GM12892 (cell line): ENCODE results near the gene GAS2.

Source experiments
- DNase-seq: peaks from one replicate; pipeline ENCODE4 v3.0.0; 2011; ENCODE audit not compliant: insufficient read length
- FAIRE-seq: peaks from 2 replicates; lab custom pipeline; 2011; peaks lifted over from hg19 to GRCh38; lab: Jason Lieb, UNC
- POLR2A ChIP-seq: IDR thresholded peaks from 2 replicates; pipeline ENCODE4 v1.6.1; 2011; ENCODE audit warnings: low read depth, low read length, control low read depth
- POLR2AphosphoS5 ChIP-seq: IDR thresholded peaks from 2 replicates; pipeline ENCODE4 v1.6.1; 2011; ENCODE audit warnings: low read depth, low read length, control low read depth
- TAF1 ChIP-seq: IDR thresholded peaks from 2 replicates; pipeline ENCODE4 v1.6.1; 2011; ENCODE audit warnings: low read depth, mild to moderate bottlenecking, control low read depth, low read length, borderline replicate concordance

Gene GAS2

DNA sequence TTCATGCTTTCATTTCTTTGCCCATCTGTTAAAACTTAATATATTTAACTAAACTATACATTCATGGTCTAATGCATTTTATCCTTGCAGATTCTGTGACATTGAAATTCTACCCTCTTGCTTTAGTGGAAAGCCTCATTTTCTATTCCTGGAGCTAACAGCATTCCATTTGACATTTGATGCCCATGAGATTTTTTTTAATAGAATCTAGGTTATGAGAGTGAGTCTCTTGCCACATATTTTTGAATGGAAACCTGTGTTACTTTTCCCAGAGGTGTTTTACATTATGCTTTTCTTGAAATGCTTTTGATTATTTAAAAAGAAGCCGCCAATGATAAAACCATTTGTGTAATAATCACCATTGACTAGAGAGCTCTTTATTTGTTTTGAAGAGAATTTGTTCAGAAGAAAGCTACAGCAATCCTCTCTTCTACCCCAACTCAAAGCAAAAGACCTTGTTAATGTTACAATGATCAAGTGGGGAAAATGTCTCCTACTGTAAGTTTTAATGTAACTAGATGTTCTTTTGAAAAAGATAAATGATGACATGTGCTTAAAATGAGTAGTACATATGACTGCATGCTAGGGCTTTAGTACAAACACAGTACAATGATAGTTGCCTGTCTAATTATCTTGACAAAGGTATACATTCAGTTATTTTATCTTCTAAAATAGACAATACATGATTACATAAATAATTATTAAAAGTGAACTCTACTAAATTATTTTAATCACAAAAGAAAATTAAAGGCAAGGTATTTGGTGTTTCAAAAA, 67.3 kb downstream of the GAS2 start:
- FAIRE-seq: no peak
- TF ChIP-seq TAF1 (no peak), POLR2A (no peak), POLR2AphosphoS5 (no peak)
- no peak for DNase-seq

DNA sequence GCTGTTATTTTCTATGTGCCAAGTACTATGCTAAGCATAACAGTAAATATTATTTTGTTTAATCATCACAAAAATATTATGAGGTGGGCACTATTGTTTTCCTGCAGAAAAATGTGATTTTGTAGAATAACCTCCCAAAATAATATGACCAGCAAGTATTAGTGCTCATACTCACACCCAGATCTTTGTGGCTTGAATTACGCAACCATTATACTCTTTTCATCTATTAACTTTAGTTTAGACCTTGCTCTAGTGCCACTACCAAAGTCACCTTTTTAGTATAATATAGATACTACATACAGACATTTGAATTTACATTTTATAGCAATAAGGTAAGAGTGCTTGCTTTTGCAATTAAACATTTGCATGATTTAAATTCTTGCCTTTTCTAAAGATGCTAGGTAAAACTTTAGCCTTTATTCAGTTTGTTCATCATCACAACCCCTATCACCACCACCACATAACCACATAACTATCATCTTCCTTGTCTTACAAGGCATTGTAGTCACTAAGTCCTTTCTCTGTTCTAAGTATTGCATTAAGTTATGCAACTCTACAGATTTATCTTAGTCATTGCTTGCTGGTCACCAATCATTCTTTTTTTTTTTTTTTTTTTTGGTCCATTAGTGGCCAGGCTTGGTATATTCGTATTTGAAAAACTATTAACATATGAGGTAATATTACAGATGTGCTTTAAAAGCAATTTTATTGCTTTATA, 68.4 kb downstream of the GAS2 start:
- DNase-seq (no peak), FAIRE-seq (no peak)
- TF ChIP-seq POLR2AphosphoS5 (no peak), TAF1 (no peak), POLR2A (no peak)

DNA sequence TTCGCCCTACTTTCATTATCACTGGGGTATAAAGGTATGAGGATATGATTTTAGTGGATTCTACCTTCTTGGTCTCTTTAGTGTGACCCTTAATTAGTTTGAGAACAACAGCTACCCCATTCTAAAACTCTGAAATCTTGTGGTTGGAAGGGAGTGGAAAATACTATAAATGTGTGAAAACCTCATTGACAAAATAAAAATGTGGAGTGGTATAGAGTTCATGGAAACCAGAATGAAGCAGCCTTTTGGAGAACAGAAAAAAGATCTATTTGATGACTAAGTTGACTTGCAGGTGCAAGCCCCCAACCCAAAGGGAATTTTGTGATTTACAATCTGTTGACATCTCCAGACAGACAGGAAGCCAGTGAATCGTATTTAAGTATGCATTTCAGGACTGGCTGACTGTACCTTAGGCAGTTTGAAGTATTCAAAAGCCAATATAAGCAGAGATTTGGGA, 75.8 kb downstream of the GAS2 start:
- DNase-seq: no peak
- TF ChIP-seq POLR2AphosphoS5 (no peak), POLR2A (no peak), TAF1 (no peak)
- no peak for FAIRE-seq

DNA sequence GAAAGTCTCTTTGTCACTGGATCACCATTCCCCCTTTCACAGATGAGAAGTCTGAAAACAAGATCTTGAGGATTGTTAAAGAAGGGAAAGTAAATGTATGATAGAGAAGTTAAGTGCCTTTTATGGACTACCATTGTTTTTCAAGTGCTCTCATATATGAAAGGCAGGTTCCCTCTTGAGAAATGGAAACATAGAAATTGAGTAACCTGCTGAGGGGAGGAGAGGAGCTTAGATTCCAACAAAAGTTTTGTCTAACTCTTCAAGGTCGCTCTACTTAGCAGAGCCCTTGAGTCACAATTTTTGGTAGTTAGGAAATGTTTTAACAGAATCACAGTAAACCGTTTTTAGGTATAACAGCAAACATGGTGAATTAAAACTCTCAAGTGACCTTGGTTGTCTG, 83.1 kb downstream of the GAS2 start:
- FAIRE-seq (no peak), DNase-seq (no peak)
- no peak for TF ChIP-seq POLR2A

DNA sequence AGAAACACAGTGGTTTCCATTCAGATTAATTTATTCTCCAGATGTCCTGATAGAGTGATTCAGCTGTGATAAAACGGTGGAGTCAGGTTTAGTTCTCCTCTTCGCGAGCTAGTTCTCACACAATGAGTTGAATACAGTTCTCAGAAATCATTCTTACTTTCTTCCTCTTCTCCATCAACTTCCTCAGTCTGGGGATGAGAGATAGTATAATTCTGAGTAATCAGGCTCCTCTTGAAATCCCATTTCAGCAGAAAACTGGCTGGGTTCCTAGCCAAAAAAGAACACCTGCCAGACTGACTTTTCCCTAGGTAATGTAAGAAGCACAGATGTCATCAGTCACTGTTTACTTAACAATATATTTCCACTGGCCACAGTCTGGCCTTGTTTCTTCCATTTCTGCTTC, 86.5 kb downstream of the GAS2 start:
- no peak for FAIRE-seq
- no peak for DNase-seq
- TF ChIP-seq POLR2A (no peak), TAF1 (no peak), POLR2AphosphoS5 (no peak)

DNA sequence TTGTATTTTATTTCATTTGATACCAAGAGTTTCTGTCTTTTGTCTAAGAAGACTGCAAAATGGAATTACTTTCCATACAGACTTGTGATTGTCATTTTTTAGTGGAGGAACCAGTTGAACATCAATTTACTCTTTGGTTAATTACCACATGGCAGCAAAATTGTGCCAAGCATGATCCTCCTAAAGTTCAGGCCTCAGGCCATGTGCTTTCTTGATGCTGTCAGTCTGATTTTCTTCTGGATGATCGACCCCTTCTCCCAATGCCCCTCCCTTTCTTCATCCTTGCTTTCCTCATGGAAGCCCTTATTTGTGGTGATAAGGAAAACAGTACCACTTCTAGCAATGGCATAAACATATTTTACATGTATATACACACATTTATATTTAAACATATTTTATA, 87.0 kb downstream of the GAS2 start:
- TF ChIP-seq POLR2AphosphoS5: no peak
- TF ChIP-seq TAF1: no peak
- DNase-seq (no peak), FAIRE-seq (peak; percentile 54)

DNA sequence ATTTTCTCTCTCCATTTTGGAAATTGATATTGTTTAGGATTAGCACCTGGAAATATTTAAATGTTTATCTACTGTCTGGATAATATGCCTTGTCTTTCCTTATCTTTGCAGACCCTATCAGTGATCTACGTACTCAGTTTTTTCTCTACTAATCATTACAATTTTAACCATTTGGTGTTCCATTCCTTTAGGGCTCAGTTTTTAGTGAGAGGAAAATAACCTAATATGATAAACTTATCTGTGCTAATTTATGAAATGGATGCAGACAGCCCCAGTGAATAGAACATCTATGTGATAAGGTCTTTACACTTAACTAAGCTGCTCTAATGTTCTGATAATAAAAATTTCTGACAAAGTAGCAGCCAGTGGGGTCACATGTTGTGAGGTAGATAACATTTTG, 94.7 kb downstream of the GAS2 start:
- TF ChIP-seq POLR2AphosphoS5 (no peak), POLR2A (no peak), TAF1 (no peak)
- FAIRE-seq (peak; percentile 50), DNase-seq (no peak)

DNA sequence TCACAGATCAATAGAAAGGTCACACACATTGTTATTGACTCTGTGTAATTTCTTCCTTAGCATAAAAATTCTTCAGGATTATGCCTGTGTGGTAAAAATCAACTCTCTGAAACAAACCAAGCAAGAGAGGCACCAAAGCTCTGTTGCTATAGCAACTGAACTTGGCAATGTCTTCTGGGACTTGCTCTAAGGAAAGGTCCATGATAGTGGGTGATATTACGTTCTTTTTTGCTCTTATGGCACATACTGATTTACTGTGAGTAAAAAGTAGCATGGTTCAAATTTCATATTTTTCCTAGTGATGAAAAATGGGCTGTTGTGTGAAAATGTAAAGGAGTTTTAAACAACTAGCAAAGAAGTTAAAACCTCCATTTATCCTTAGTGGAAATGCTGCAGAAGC, 96.8 kb downstream of the GAS2 start:
- no peak for DNase-seq
- no peak for FAIRE-seq
- TF ChIP-seq POLR2A (no peak), POLR2AphosphoS5 (no peak), TAF1 (no peak)

DNA sequence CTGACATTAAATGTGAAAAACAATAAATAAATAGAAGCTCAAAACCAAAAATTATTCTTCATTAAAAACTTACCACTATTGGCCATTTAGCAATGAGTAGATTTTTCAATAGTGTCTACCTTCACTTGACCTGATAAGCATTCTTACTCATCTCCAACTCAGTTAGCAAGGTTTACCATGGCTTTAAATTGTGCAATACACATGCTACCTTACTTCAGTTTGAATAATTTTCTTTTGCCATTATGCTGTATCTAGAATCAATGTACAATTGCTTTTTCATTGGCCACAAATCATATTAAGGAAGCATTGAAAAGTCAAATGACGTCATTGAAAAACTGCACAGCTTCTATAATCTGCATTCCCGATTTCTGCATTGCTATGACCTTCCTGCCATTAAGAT, 98.3 kb downstream of the GAS2 start:
- no peak for FAIRE-seq
- no peak for TF ChIP-seq TAF1
- TF ChIP-seq POLR2AphosphoS5: no peak
- no peak for TF ChIP-seq POLR2A
- DNase-seq: no peak

DNA sequence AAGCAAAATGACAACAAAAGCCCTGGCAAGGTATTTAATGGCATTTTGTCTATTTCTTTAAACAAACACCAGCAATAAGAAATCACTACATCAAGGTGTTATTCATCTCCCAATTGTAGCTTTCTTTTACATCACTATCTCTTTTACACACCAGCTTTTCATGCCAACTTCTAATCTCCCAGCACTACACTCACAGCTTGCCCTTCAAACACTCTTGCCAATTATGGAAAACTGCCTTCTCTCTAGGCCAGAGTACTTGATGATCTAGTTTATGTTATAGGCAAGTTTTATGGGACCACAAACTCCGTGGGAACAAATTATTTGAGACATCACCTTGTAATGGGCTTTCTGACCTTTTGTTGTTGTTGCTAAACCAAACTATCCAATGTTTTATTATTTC, 101.9 kb downstream of the GAS2 start:
- no peak for DNase-seq
- TF ChIP-seq POLR2AphosphoS5: no peak
- TF ChIP-seq TAF1: no peak
- TF ChIP-seq POLR2A: no peak
- no peak for FAIRE-seq

DNA sequence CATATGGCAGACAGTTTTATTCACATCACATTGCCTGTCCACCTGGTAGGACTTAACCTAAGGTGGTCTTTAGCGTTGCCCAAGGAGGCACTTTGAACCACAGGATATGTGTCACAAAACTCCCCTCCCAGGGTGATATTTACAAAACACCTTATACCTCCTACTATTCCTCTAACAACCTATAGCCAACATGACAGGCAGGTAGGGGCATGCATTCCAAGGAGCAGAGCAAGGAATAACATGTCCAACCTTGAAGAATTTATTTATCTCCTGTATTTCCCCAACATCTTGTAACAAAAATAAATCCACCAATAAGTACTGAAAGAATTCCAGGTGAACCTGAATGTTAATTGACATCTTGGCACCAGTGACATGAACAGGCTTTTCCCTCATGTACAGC, 102.7 kb downstream of the GAS2 start:
- TF ChIP-seq POLR2A (no peak), TAF1 (no peak), POLR2AphosphoS5 (no peak)
- FAIRE-seq (no peak), DNase-seq (no peak)

DNA sequence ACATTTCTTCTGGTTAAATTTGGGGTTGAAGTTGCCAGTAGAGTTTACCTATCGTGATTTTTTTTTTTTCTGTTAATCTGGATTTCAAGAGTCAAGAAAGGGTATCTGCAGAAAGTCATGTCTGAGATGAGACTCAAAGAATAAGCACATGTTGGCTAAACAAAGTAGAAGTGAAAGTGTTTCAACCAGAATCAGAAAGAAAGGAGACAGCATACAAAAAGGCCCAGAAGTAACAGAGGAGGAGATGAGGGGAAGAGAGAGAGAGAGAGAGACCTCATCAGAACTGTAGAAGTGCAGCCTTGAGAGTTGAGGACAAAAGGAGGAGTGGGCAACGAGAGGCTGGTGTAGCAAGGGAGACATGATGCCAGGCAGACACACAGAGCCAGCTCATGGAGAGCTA, 108.3 kb downstream of the GAS2 start:
- no peak for DNase-seq
- no peak for TF ChIP-seq POLR2AphosphoS5
- TF ChIP-seq TAF1: no peak
- no peak for TF ChIP-seq POLR2A
- peak; percentile 73 for FAIRE-seq
